Stimulated activated CD4-positive, alpha-beta T cell treated with anti-CD3 and anti-CD28 coated beads, Interleukin-15, amount 100 ng/mL, for 24 hours (primary cell): ENCODE results near the gene UGCG.
A peak's percentile ranks its signal among the peaks of the same experiment; 100 is the strongest.
"Not testable (repeated sequence)": the region's sequence is repeated elsewhere in the genome, so short reads cannot be mapped to it uniquely, and the experiment has no call there.

Source experiments
- DNase-seq: peaks from one replicate; pipeline ENCODE4 v3.0.0-alpha.2; 2020

The UGCG gene

GRCh38 chr9:111922324-111923013, 25.9 kb downstream of the UGCG start:
- DNase-seq, result no peak

GRCh38 chr9:111924281-111924680, 27.7 kb downstream of the UGCG start:
- DNase-seq, result no peak

- DNase-seq, result no peak
Observed at GRCh38 chr9:111925017-111925770, 28.6 kb downstream of the UGCG start.

- no peak for DNase-seq
Observed at GRCh38 chr9:111925784-111926183, 29.2 kb downstream of the UGCG start.

GRCh38 chr9:111926421-111926875, 29.8 kb downstream of the UGCG start:
- DNase-seq, result peak; percentile 55

- DNase-seq, result no peak
Observed at GRCh38 chr9:111928359-111928720, 31.7 kb downstream of the UGCG start.

- DNase-seq, result no peak
Observed at GRCh38 chr9:111934747-111935146, 38.1 kb downstream of the UGCG start.

- no peak for DNase-seq
Observed at GRCh38 chr9:111936391-111936790, 39.8 kb downstream of the UGCG start.

GRCh38 chr9:111937301-111937700, 40.7 kb downstream of the UGCG start:
- no peak for DNase-seq

- DNase-seq, result peak; percentile 75
Observed at GRCh38 chr9:111937781-111938426, 41.3 kb downstream of the UGCG start.

- DNase-seq, result no peak
Observed at GRCh38 chr9:111938427-111938800, 41.8 kb downstream of the UGCG start.

GRCh38 chr9:111939322-111939721, 42.7 kb downstream of the UGCG start:
- no peak for DNase-seq

- DNase-seq, result no peak
Observed at GRCh38 chr9:111940697-111941096, 44.1 kb downstream of the UGCG start.

GRCh38 chr9:111943200-111943599, 46.6 kb downstream of the UGCG start:
- no peak for DNase-seq

GRCh38 chr9:111943746-111944145, 47.1 kb downstream of the UGCG start:
- no peak for DNase-seq

- DNase-seq, result no peak
Observed at GRCh38 chr9:111944241-111944866, 47.7 kb downstream of the UGCG start.

- peak; percentile 59 for DNase-seq
Observed at GRCh38 chr9:111945216-111945615, 48.6 kb downstream of the UGCG start.

- DNase-seq, result not testable (repeated sequence)
Observed at GRCh38 chr9:111948109-111948508, 51.5 kb downstream of the UGCG start.

- no peak for DNase-seq
Observed at GRCh38 chr9:111948951-111949350, 52.3 kb downstream of the UGCG start.

GRCh38 chr9:111949919-111950318, 53.3 kb downstream of the UGCG start:
- no peak for DNase-seq

- no peak for DNase-seq
Observed at GRCh38 chr9:111952559-111952958, 55.9 kb downstream of the UGCG start.

- no peak for DNase-seq
Observed at GRCh38 chr9:111953444-111953843, 56.8 kb downstream of the UGCG start.

- DNase-seq, result no peak
Observed at GRCh38 chr9:111955048-111955447, 58.4 kb downstream of the UGCG start.
